Erythroblast (primary cell): ENCODE results near the gene FAAP100.
A peak's percentile ranks its signal among the peaks of the same experiment; 100 is the strongest.
"Not testable (repeated sequence)": the region's sequence is repeated elsewhere in the genome, so short reads cannot be mapped to it uniquely, and the experiment has no call there.

ENCODE experiments used
- DNase-seq, 2 experiments: peaks; one replicate each; lab custom pipeline; 2025; lab: John Stamatoyannopoulos, UW
- GATA1 ChIP-seq: IDR thresholded peaks from 2 replicates; pipeline ENCODE4 v1.6.1; 2011; ENCODE audit warnings: low read depth, mild to moderate bottlenecking, control low read depth, low read length, moderate library complexity
- POLR2A ChIP-seq: IDR thresholded peaks from 2 replicates; pipeline ENCODE4 v1.6.1; 2011; ENCODE audit warnings: mild to moderate bottlenecking, low read length

The FAAP100 gene

GRCh38 chr17:81535007-81535328 is 17.2 kb downstream of the FAAP100 start:
- DNase-seq, result no peak
- TF ChIP-seq POLR2A (no peak), GATA1 (no peak)

GRCh38 chr17:81534157-81535006 is 17.8 kb downstream of the FAAP100 start:
- TF ChIP-seq GATA1 (no peak), POLR2A (no peak)
- no peak for DNase-seq

GRCh38 chr17:81533339-81534141 is 18.6 kb downstream of the FAAP100 start:
- TF ChIP-seq POLR2A (no peak), GATA1 (no peak)
- no peak for DNase-seq

- TF ChIP-seq POLR2A (no peak), GATA1 (no peak)
- DNase-seq, result no peak
Measured at GRCh38 chr17:81532490-81533287, 19.5 kb downstream of the FAAP100 start.

- DNase-seq, result not testable (repeated sequence)
Measured at GRCh38 chr17:81531998-81532404, 20.2 kb downstream of the FAAP100 start.

GRCh38 chr17:81531013-81531412 is 21.1 kb downstream of the FAAP100 start:
- DNase-seq, result peak in 1 of 2 experiments; percentile 53

GRCh38 chr17:81529437-81529803 is 22.7 kb downstream of the FAAP100 start:
- DNase-seq, result no peak
- no peak for TF ChIP-seq GATA1
- no peak for TF ChIP-seq POLR2A

- DNase-seq, result no peak
- TF ChIP-seq GATA1, result no peak
- no peak for TF ChIP-seq POLR2A
Measured at GRCh38 chr17:81528651-81529436, 23.3 kb downstream of the FAAP100 start.

GRCh38 chr17:81528384-81528650 is 23.8 kb downstream of the FAAP100 start:
- no peak for DNase-seq
- TF ChIP-seq GATA1, result no peak
- no peak for TF ChIP-seq POLR2A

- no peak for DNase-seq
- TF ChIP-seq POLR2A (no peak), GATA1 (no peak)
Measured at GRCh38 chr17:81527591-81528383, 24.4 kb downstream of the FAAP100 start, which contains the start of gene FSCN2. TSS of gene FSCN2 (plus strand) at chr17:81528377. CDS start at chr17:81528532, 155 bp downstream.

- DNase-seq, result no peak
- TF ChIP-seq GATA1 (no peak), POLR2A (no peak)
Measured at GRCh38 chr17:81526662-81527571, 25.2 kb downstream of the FAAP100 start.

- TF ChIP-seq POLR2A (no peak), GATA1 (no peak)
- DNase-seq, result no peak
Measured at GRCh38 chr17:81524865-81525159, 27.3 kb downstream of the FAAP100 start.
